Measurements from ENCODE around the gene TUBB4B.

Gene TUBB4B

DNA sequence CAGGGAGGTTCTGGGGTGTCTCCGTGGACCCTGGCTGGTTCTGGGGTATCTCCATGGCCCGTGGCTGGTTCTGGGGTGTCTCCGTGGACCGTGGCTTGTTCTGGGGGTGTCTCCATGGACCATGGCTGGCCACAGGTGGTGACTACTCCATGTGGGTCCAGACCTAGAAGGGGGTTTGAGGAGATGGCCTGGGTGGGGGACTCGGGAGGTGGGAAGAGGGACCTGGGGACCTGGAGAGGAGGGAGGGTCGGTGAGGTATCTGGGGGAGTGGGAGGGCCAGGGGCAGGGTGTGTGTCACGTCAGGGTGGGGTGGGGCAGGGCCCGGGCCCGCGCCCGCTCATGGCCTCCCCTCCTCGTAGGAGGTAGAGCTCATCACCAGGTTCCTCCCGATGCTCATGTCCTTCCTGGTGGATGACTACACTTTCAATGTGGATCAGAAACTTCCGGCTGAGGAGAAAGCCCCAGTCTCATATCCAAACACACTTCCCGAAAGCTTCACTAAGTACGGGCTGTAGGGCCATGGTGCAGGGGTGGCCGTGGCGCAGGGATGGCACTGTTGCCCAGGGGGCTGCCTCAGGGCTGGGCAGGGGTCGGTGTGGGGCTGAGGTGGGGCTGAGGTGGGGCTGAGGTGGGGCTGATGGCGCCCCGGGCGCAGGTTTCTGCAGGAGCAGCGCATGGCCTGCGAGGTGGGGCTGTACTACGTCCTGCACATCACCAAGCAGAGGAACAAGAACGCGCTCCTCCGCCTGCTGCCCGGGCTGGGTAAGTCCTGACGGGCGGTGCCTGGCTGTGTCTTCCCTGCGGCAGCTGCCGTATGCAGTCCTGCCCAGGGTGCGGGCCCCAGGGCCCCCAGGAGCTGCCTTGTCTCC lies 25.7 kb downstream of the TUBB4B start:
- no peak for DNase-seq (ENCODE audit: low read depth)
- no peak overlapping the region for H3K4me3 ChIP-seq (ENCODE audit: low read depth, low read length)
- TF ChIP-seq, protein P1, sequence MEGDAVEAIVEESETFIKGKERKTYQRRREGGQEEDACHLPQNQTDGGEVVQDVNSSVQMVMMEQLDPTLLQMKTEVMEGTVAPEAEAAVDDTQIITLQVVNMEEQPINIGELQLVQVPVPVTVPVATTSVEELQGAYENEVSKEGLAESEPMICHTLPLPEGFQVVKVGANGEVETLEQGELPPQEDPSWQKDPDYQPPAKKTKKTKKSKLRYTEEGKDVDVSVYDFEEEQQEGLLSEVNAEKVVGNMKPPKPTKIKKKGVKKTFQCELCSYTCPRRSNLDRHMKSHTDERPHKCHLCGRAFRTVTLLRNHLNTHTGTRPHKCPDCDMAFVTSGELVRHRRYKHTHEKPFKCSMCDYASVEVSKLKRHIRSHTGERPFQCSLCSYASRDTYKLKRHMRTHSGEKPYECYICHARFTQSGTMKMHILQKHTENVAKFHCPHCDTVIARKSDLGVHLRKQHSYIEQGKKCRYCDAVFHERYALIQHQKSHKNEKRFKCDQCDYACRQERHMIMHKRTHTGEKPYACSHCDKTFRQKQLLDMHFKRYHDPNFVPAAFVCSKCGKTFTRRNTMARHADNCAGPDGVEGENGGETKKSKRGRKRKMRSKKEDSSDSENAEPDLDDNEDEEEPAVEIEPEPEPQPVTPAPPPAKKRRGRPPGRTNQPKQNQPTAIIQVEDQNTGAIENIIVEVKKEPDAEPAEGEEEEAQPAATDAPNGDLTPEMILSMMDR (IDR thresholded peaks at IDR 0.05; ENCODE audit: control insufficient read depth, extremely low read depth, insufficient read depth): no peak

DNA sequence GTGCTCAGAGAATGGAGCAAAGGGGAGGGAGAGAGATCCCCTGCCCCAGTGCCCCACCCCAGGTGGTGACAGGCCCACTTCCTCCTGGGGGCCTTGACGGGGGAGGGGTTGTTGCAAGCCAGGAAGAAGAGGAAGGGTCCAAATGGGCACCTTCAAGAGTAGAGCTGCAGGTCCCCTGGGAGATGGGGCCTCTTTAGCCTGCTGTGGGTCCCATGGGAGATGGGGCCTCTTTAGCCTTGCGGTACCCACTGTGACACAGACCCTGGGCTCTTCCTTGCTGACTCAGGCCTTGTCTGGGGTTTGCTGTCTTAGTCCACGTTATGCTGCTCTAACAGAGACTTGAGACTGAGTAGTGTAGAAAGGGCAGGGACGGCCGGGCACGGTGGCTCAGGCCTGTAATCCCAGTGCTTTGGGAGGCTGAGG lies 26.9 kb downstream of the TUBB4B start:
- H3K4me3 ChIP-seq (ENCODE audit: low read depth, low read length): peak overlapping the region; percentile 47
- no peak for DNase-seq (ENCODE audit: low read depth)
- TF ChIP-seq, protein P1 (IDR thresholded peaks at IDR 0.05; ENCODE audit: control insufficient read depth, extremely low read depth, insufficient read depth): no peak

DNA sequence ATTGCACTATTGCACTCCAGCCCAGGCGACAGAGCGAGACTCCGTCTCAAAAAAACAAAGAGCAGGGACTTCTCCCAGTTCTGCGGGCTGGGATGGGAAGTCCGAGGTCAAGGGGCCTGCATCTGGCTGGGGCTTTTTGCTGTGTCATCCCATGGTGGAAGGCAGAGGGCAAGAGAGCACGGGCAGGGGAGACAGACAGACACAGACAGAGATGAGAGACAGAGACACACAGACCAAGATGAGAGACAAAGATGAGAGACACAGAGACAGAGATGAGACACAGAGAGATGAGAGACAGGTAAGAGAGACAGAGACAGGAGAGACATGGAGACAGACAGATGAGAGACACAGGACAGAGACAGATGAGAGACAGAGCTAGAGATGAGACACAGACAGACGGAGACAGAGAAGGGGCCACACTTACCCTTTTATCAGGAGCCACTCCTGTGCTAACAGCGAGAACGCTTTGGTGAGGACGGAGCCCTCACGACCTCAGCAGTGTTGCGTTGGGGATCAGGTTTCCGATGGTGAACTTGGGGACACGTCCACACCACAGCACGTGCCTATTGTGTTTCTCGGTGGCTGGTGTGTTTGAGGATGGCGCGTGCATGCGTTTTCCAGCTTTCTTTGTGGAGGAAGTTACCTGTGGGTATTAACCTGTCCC lies 27.6 kb downstream of the TUBB4B start:
- DNase-seq (ENCODE audit: low read depth): no peak
- peak overlapping the region; percentile 47 for H3K4me3 ChIP-seq (ENCODE audit: low read depth, low read length)
- TF ChIP-seq, protein P1 (IDR thresholded peaks at IDR 0.05; ENCODE audit: control insufficient read depth, extremely low read depth, insufficient read depth): no peak

DNA sequence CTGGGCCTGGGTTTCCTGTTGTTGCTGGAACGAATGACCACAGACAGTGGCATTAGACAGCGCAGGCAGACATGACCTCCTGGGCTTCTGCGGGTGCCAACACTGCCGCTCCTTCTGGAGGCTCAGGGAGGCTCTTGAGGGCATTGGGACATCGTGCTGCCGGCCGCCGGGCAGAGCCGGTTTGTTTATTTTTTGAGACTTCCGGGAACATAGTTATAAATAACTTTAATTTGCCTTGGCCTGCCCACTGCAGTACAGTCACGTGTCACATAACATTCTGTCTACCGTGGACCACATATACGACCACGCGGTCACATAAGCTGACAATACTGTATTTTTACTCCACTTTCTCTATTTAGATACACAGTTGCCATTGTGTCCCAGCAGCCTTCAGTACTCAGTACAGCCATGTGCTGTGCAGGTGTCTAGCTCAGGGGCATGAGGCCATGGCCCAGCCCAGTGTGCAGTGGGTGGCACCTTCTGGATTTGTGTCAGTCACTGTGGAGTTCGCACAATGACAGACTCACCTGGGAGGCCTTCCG lies 28.2 kb downstream of the TUBB4B start:
- H3K4me3 ChIP-seq (ENCODE audit: low read depth, low read length): peak overlapping the region; percentile 47
- peak; percentile 88 for DNase-seq (ENCODE audit: low read depth)
- TF ChIP-seq, protein P1 (IDR thresholded peaks at IDR 0.05; ENCODE audit: control insufficient read depth, extremely low read depth, insufficient read depth): no peak

DNA sequence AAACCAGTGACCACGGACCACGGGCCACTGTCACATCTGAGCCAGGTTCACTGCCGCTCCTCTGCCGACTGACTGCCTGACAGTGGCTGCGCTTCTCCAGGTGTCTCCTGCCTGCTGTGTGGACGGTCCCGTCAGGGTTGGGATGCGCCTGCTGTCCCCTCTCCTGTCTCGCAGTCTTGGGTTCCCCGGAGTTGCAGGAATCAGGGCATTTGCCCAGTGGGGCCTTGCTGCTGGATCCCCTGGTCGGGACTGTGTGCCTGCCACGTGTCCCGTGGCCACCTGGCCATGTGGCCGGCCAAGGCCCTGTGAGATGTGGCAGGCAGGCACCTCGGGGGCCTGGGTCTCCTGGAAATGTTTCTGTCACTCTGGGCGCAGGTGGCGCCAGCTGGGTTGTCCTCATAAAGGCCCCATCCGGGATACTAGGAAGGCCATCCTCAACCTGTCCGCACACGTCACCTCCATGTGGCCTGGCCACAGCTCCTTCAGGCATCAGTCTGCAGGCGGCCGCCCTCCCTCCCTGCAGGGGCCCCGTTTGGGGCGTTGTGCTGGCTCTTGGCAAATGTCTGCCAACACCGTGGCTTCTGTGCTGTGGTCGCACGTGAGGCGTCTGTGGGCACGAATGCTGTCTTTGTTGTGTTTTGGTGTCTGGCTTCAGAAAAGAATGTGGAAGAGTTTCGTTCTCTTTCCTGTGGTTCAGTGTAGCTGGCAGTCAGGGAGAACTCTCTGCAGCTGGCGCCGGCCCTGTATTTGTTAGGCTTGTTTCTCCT lies 30.0 kb downstream of the TUBB4B start:
- TF ChIP-seq, protein P1 (IDR thresholded peaks at IDR 0.05; ENCODE audit: control insufficient read depth, extremely low read depth, insufficient read depth): no peak
- no peak for DNase-seq (ENCODE audit: low read depth)
- no peak overlapping the region for H3K4me3 ChIP-seq (ENCODE audit: low read depth, low read length)

DNA sequence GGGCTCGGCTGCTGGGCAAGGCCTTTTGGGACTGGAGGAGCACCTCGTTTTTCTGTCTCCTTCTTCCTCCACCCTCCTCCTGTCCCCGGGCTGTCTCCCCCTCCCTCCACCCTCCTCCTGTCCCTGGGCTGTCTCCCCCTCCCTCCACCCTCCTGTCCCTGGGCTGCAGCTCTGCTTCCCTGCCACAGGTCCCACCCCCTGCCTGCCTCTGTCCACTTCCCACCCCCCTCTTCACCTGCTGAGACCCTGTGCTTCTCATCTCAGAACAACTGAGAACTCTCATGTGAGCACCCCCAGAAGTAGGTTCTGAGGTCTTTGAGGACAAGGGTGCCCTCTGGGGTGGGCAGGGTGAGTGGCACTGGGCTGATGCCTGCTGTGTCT lies 30.6 kb downstream of the TUBB4B start:
- no peak for DNase-seq (ENCODE audit: low read depth)
- H3K4me3 ChIP-seq (ENCODE audit: low read depth, low read length): no peak overlapping the region

More for the DNA sequence above, 30.6 kb downstream of the TUBB4B start:
- TF ChIP-seq, protein P1 (IDR thresholded peaks at IDR 0.05; ENCODE audit: control insufficient read depth, extremely low read depth, insufficient read depth): no peak

Data from LNCaP clone FGC (cell line).